Thyroid gland (tissue), 4 donors: ENCODE results near the gene JPH4.

Experiments
- CTCF ChIP-seq, 6 experiments: fragments of 200-600 bp in 3 of 6; fragments of 450-650 bp in 3 of 6; sonication (generic) in 3 of 6; IDR thresholded peaks; one replicate each; pipeline ENCODE4 v1.5.1; 2016 to 2019; ENCODE audit warnings: antibody characterized with exemption in 6 of 6, mild to moderate bottlenecking in 2 of 6, inconsistent platforms in 1 of 6, moderate library complexity in 1 of 6
- POLR2A ChIP-seq, 2 donors: fragments of 450-650 bp; IDR thresholded peaks; one replicate each; pipeline ENCODE4 v1.6.1; 2017; ENCODE audit warnings: antibody characterized with exemption in 2 of 2, mild to moderate bottlenecking in 2 of 2, moderate library complexity in 1 of 2

- no peak for TF ChIP-seq POLR2A (IDR thresholded peaks at IDR 0.05)
- TF ChIP-seq CTCF (IDR thresholded peaks at IDR 0.05), result no peak
Measured at GRCh38 chr14:23579739-23580138, 1.1 kb upstream of the JPH4 start.
